Measurements from ENCODE around the gene DENND1C. TPM values are rescaled to one million over a fixed set of nuclear protein-coding genes. Genes with fewer than 3 reads are reported as not detected.

The DENND1C gene
- total RNA-seq, 2 donors from 2014 or later: 2.7 to 3.9 TPM

DNA sequence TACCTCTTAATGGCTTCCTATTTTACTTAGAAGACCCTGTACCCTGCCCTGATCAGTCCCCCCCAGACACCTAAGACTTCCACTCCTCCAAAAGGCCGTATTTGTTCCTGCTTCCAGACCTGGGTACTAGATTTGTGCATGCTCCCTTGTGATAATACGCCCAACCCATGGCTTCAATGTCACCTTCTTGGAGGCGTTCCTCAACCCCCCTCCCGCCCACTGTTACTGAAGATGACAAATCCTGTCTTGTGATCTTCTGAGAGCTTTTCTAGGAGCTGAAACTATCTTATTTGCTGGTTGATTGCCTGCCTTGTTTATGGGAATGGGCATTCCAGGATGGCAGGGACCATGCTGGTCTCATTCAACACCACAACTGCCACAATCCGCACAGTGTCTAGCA, 31.4 kb downstream of the DENND1C start:
- Histone ChIP-seq H3K9me3 (peaks cover 3% of the 10 kb centered on the region), H3K27ac (no peak overlapping the region), H3K36me3 (peaks cover 36% of the 10 kb centered on the region), H3K27me3 (replicated peaks; ENCODE audit: insufficient read depth) (no peaks in the 10 kb centered on the region), H3K4me1 (ENCODE audit: control insufficient read depth in 1 of 2, low read depth in 2 of 2) (no peaks in the 10 kb centered on the region), H3K4me3 (no peak overlapping the region)
- DNase-seq (ENCODE audit: low spot score): no peak
- TF ChIP-seq CTCF (IDR thresholded peaks at IDR 0.05): no peak
- ATAC-seq (ENCODE audit: insufficient number of reproducible peaks, low FRiP score, low read depth): no peak

- DNase-seq (ENCODE audit: low spot score): no peak
- no peak overlapping the region for H3K4me3 ChIP-seq
- H3K36me3 ChIP-seq: peaks cover 18% of the 10 kb centered on the region
- H3K27ac ChIP-seq: no peak overlapping the region
- TF ChIP-seq CTCF (IDR thresholded peaks at IDR 0.05): no peak
- H3K27me3 ChIP-seq (replicated peaks; ENCODE audit: insufficient read depth): no peaks in the 10 kb centered on the region
- no peaks in the 10 kb centered on the region for H3K9me3 ChIP-seq
- no peaks in the 10 kb centered on the region for H3K4me1 ChIP-seq (ENCODE audit: control insufficient read depth in 1 of 2, low read depth in 2 of 2)
- ATAC-seq (ENCODE audit: insufficient number of reproducible peaks, low FRiP score, low read depth): no peak
Measured at GRCh38 chr19:6448045-6448444, 33.5 kb downstream of the DENND1C start.

DNA sequence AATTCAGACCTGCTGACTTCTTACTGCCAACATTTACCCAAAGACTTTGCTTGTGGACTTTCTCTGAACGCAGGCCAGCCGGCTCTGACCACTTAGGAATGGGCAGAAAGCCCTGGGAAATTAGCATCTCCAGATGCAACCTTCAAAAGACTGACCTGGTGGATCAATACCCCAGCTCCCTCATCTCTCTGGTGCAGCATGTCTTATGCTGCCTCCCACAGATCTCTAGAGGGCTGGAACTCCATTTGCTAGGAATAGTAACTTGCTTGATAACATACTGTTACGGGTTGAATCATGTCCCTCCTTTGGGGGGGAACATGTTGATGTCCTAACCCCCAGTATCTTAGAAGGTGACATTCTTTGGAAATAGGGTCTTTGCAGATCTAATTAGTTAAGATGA, 35.1 kb downstream of the DENND1C start:
- DNase-seq (ENCODE audit: low spot score): no peak

DNA sequence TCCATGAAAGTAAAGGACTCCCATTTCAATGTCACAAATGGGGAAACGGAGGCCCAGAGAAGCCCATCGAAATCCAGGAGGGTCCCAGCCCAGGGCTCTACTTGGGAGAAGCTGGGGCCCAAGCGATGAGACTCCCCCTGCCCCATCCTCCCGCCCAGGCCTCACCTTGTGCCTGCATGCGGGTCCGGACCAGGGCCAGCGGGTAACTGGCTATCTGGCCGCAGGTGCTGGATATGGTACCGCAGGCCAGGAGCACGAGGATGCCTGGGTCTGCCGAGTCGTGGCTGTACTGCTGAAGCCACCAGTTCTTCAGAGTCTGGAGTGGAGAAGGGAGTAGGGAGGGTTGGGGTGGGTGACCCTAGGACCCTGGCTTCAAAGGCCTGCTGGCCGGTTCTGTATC, 37.6 kb downstream of the DENND1C start:
- Histone ChIP-seq H3K9me3 (no peaks in the 10 kb centered on the region), H3K36me3 (peaks cover 13% of the 10 kb centered on the region), H3K27me3 (replicated peaks; ENCODE audit: insufficient read depth) (no peaks in the 10 kb centered on the region), H3K27ac (no peak overlapping the region), H3K4me1 (ENCODE audit: control insufficient read depth in 1 of 2, low read depth in 2 of 2) (no peaks in the 10 kb centered on the region), H3K4me3 (no peak overlapping the region)
- DNase-seq (ENCODE audit: low spot score) (no peak), ATAC-seq (ENCODE audit: insufficient number of reproducible peaks, low FRiP score, low read depth) (no peak)
- TF ChIP-seq CTCF (IDR thresholded peaks at IDR 0.05): no peak

More for the DNA sequence above, 35.1 kb downstream of the DENND1C start:
- no peaks in the 10 kb centered on the region for H3K27me3 ChIP-seq (replicated peaks; ENCODE audit: insufficient read depth)
- no peak overlapping the region for H3K4me3 ChIP-seq
- H3K9me3 ChIP-seq: no peaks in the 10 kb centered on the region
- H3K27ac ChIP-seq: no peak overlapping the region
- peaks cover 13% of the 10 kb centered on the region for H3K36me3 ChIP-seq
- H3K4me1 ChIP-seq (ENCODE audit: control insufficient read depth in 1 of 2, low read depth in 2 of 2): no peaks in the 10 kb centered on the region
- ATAC-seq (ENCODE audit: insufficient number of reproducible peaks, low FRiP score, low read depth): no peak
- no peak for TF ChIP-seq CTCF (IDR thresholded peaks at IDR 0.05)

GRCh38 chr19:6442087-6442688, 39.4 kb downstream of the DENND1C start:
- Histone ChIP-seq H3K4me3 (no peak overlapping the region), H3K36me3 (peaks cover 13% of the 10 kb centered on the region), H3K27ac (no peak overlapping the region), H3K27me3 (replicated peaks; ENCODE audit: insufficient read depth) (no peaks in the 10 kb centered on the region), H3K9me3 (no peaks in the 10 kb centered on the region), H3K4me1 (ENCODE audit: control insufficient read depth in 1 of 2, low read depth in 2 of 2) (no peaks in the 10 kb centered on the region)
- ATAC-seq (ENCODE audit: insufficient number of reproducible peaks, low FRiP score, low read depth) (no peak), DNase-seq (ENCODE audit: low spot score) (no peak)
- TF ChIP-seq CTCF (IDR thresholded peaks at IDR 0.05): no peak

Measured in thoracic aorta (tissue), 2 donors.